Measurements from ENCODE around the gene ZBP1. TPM values are rescaled to one million over a fixed set of nuclear protein-coding genes. Genes with fewer than 3 reads are reported as not detected.
A peak's percentile ranks its signal among the peaks of the same experiment; 100 is the strongest.

Gene ZBP1
- total RNA-seq, 1 donor from 2014 or later: not detected

DNA sequence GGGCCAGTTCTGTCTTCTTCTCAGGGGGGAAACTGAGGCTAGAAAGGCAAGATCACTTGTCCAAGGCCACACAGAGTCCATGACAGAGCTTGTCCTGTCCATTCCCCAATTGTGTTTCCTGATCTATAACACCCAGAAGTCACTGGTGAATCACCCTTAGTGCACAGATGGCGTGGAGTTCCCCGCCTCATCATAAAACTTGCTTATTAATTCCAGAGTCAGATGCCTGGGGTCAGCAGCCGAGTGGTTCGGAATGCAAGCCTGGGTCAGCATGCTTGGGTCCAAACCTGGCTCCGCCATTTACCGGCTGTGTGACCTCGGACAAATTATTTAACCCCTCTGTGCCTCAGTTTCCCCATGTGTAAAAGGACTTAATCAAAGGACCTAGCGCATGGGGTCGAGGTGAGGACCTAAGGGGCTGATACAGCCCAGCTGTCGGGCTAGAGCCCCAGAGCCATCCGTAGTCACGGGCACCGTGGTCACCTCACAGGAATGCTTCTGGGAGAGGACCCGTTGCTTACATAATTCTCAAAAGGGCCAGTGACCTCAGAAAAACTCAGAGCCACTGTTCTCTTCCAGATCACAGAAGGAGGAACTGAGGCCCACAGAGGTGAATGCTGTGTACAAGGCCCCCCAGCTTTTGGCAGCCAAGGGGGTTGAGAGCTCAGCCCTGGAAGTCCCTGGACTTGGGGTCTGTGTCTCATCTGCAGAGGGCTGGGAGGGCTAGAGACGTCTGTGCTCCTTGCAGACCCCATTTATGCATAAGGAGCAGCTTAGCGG lies 1.4 kb upstream of the ZBP1 start:
- no peak for DNase-seq
- Histone ChIP-seq H3K27ac (replicated peaks) (no peak overlapping the region), H3K4me3 (no peak overlapping the region), H3K27me3 (ENCODE audit: low read depth) (peaks cover 53% of the 10 kb centered on the region), H3K9me3 (replicated peaks) (peaks cover 18% of the 10 kb centered on the region), H3K4me1 (peaks cover 10% of the 10 kb centered on the region), H3K36me3 (no peaks in the 10 kb centered on the region)
- TF ChIP-seq CTCF (IDR thresholded peaks at IDR 0.05; ENCODE audit: borderline replicate concordance): no peak
- intact Hi-C loops (cut with micrococcal nuclease): no loop called here

GRCh38 chr20:57620999-57621398 lies 773 bp upstream of the ZBP1 start:
- no peak for TF ChIP-seq CTCF (IDR thresholded peaks at IDR 0.05; ENCODE audit: borderline replicate concordance)
- DNase-seq: no peak
- no peak overlapping the region for H3K27ac ChIP-seq (replicated peaks)
- intact Hi-C loops (cut with micrococcal nuclease): no loop called here
- H3K27me3 ChIP-seq (ENCODE audit: low read depth): peaks cover 59% of the 10 kb centered on the region
- H3K4me3 ChIP-seq: no peak overlapping the region
- no peaks in the 10 kb centered on the region for H3K36me3 ChIP-seq
- H3K9me3 ChIP-seq (replicated peaks): peaks cover 18% of the 10 kb centered on the region
- H3K4me1 ChIP-seq: peaks cover 10% of the 10 kb centered on the region

DNA sequence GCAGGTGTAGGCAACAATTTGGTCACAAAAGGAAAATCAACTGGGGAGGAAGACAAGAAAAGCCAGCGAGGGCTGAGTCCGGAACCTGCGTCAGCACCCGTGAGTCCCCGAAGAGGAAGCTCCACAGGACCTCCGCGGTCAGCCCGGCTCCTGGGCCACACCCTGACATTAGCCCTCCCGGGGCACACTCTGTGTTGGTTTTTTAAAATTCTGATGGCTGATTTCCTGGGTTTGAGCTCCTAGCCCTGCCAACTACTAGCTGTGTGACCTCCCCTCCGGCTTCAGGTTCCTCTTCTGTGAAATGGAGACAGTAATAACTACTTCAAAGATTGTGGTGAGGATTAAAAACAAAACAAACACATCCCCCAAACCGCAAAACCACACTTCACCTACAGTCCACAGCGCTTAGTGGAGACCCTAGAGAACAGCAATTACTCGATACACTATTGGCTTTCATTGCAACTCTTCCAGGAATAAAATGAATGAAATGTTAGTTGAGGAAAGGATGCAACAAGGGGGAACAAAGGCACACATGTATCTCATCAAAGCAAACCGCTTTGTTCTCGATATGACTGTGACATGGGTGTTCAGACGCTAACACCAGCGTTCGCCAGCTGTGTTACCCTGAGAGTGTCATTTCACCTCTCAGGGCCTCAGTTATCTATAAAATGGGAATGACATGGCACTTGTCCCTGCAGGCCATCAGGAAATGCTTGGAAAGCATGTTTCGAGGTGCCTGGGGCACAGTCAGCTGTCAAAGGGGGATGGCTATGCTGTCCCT lies 985 bp downstream of the ZBP1 start:
- Histone ChIP-seq H3K27me3 (ENCODE audit: low read depth) (peaks cover 71% of the 10 kb centered on the region), H3K4me3 (no peak overlapping the region), H3K36me3 (no peaks in the 10 kb centered on the region), H3K4me1 (peaks cover 10% of the 10 kb centered on the region), H3K9me3 (replicated peaks) (peaks cover 4% of the 10 kb centered on the region), H3K27ac (replicated peaks) (peak overlapping the region; percentile 30)
- intact Hi-C loops (cut with micrococcal nuclease): no loop called here
- no peak for TF ChIP-seq CTCF (IDR thresholded peaks at IDR 0.05; ENCODE audit: borderline replicate concordance)
- peak; percentile 63 for DNase-seq

DNA sequence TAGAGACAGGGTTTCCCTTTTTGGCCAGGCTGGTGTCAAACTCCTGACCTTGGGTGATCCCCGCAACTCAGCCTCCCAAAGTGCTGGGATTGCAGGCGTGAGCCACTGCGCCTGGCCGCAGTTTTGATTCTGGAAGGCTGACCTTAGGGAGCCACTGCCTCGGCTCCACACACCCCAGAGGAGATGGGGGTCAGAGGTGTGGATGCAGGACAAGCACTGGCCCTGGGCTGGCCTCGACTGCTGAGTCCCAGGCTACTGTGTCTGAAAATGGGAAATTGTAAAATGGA lies 1.5 kb downstream of the ZBP1 start:
- H3K27me3 ChIP-seq (ENCODE audit: low read depth): peaks cover 71% of the 10 kb centered on the region
- H3K4me1 ChIP-seq: peaks cover 10% of the 10 kb centered on the region
- intact Hi-C loops (cut with micrococcal nuclease): no loop called here
- DNase-seq: no peak
- peaks cover 2% of the 10 kb centered on the region for H3K9me3 ChIP-seq (replicated peaks)
- TF ChIP-seq CTCF (IDR thresholded peaks at IDR 0.05; ENCODE audit: borderline replicate concordance): no peak
- peak overlapping the region; percentile 30 for H3K27ac ChIP-seq (replicated peaks)
- no peaks in the 10 kb centered on the region for H3K36me3 ChIP-seq
- H3K4me3 ChIP-seq: no peak overlapping the region

DNA sequence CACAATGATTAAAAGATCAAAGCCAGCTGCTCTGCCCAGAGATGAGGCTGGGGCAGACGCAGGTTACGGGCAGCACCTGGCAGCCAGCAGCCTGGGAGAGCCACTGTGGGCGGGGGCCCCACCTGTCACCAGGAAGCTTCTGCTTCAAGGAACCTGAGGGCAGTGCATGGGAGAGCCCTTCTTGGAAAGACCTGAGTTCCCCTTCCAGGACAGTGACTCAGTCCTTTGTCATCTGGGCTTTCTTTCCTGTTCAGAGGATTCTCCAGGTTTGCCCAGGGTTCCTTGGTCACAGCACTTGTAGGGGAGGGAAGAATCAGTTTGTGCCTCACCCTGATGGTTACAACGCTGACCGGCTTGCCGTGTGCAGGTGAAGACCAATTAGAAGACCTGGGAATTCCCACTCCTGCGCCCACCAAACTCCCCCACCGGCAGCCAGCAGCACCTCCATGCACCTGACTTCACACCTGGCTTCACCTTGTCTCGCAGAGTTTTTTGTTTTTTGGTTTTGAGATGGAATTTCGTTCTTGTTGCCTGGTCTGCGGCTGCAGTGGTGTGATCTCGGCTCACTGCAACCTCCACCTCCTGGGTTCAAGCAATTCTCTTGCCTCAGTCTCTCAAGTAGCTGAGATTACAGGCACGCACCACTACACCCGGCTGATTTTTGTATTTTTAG lies 2.0 kb downstream of the ZBP1 start:
- H3K4me3 ChIP-seq: no peak overlapping the region
- no peak for DNase-seq
- peaks cover 69% of the 10 kb centered on the region for H3K27me3 ChIP-seq (ENCODE audit: low read depth)
- no peaks in the 10 kb centered on the region for H3K36me3 ChIP-seq
- TF ChIP-seq CTCF (IDR thresholded peaks at IDR 0.05; ENCODE audit: borderline replicate concordance): no peak
- H3K9me3 ChIP-seq (replicated peaks): no peaks in the 10 kb centered on the region
- H3K4me1 ChIP-seq: peaks cover 10% of the 10 kb centered on the region
- no peak overlapping the region for H3K27ac ChIP-seq (replicated peaks)
- intact Hi-C loops (cut with micrococcal nuclease): no loop called here
